Urinary bladder (tissue), 4 donors: ENCODE measurements around the gene MTM1. TPM values are rescaled to one million over a fixed set of nuclear protein-coding genes. Genes with fewer than 3 reads are reported as not detected.

ENCODE experiments used
- DNase-seq: peaks from one replicate; pipeline ENCODE4 v3.0.0-alpha.2; 2015; ENCODE audit errors: extremely low spot score
- H3K27ac ChIP-seq: one replicate; pipeline ENCODE4 v1.5.1; 2013; ENCODE audit warnings: low read depth, mild to moderate bottlenecking, moderate library complexity
- H3K36me3 ChIP-seq: one replicate; pipeline ENCODE4 v1.6.1; 2013; ENCODE audit warnings: mild to moderate bottlenecking, moderate library complexity; ENCODE audit not compliant: insufficient read depth
- H3K4me1 ChIP-seq: one replicate; pipeline ENCODE4 v1.6.1; 2013; ENCODE audit warnings: mild to moderate bottlenecking, moderate library complexity; ENCODE audit not compliant: insufficient read depth
- H3K4me3 ChIP-seq: one replicate; pipeline ENCODE4 v1.5.1; 2013; ENCODE audit warnings: low read depth, low read length
- WGBS: extraction: QIAGEN DNeasy Blood & Tissue Kit; methylation state at CpG from one replicate; pipeline ENCODE4 v1.1.7; 2013; 5-methylcytosine and 5-hydroxymethylcytosine counted together
- polyA plus RNA-seq: library from polyadenylated mRNA; stranded (reverse); fragments of 200-250 nt; gene quantifications from one replicate; pipeline ENCODE4 v1.2.3, GENCODE V29; 2013
- total RNA-seq: library from RNA; depleted of rRNA; stranded (reverse); fragments of >200 nt; gene quantifications from one replicate; pipeline ENCODE4 v1.2.3, GENCODE V29; 2014
- donor health status: healthy with polysubstance abuse.
- donor health status: healthy.

Gene MTM1
- total and polyA plus RNA-seq, 2 donors = 9.7 to 18.5 TPM

- Histone ChIP-seq H3K27ac (no peak overlapping the region), H3K36me3 (no peaks in the 10 kb centered on the region), H3K4me1 (no peaks in the 10 kb centered on the region), H3K4me3 (no peak overlapping the region)
- no peak for DNase-seq
- 90% methylated on average over 13 of the region's 13 CpGs for WGBS
These were observed 24.9 kb upstream of the MTM1 start for GRCh38 chrX:150543230-150544155.

GRCh38 chrX:150544222-150544787, 24.1 kb upstream of the MTM1 start:
- DNase-seq = no peak
- Histone ChIP-seq H3K4me1 (no peaks in the 10 kb centered on the region), H3K36me3 (no peaks in the 10 kb centered on the region), H3K27ac (no peak overlapping the region), H3K4me3 (no peak overlapping the region)
- 83% methylated on average over 11 of the region's 11 CpGs for WGBS

GRCh38 chrX:150544835-150545770, 23.3 kb upstream of the MTM1 start:
- Histone ChIP-seq H3K27ac (no peak overlapping the region), H3K4me3 (no peak overlapping the region), H3K36me3 (no peaks in the 10 kb centered on the region), H3K4me1 (no peaks in the 10 kb centered on the region)
- no peak for DNase-seq
- 82% methylated on average over 8 of the region's 8 CpGs for WGBS

GRCh38 chrX:150546711-150547153, 21.7 kb upstream of the MTM1 start:
- no peak for DNase-seq
- WGBS = 49% methylated on average over 9 of the region's 9 CpGs
- H3K4me3 ChIP-seq = no peak overlapping the region

GRCh38 chrX:150547375-150548115, 20.9 kb upstream of the MTM1 start:
- no peak overlapping the region for H3K4me3 ChIP-seq
- H3K4me1 ChIP-seq = no peaks in the 10 kb centered on the region
- no peaks in the 10 kb centered on the region for H3K36me3 ChIP-seq
- H3K27ac ChIP-seq = no peak overlapping the region
- 6% methylated on average over 54 of the region's 54 CpGs for WGBS
- DNase-seq = no peak

More at GRCh38 chrX:150546711-150547153, 21.7 kb upstream of the MTM1 start:
- Histone ChIP-seq H3K36me3 (no peaks in the 10 kb centered on the region), H3K27ac (no peak overlapping the region), H3K4me1 (no peaks in the 10 kb centered on the region)

GRCh38 chrX:150548251-150548650, 20.2 kb upstream of the MTM1 start:
- WGBS = 88% methylated on average over 4 of the region's 4 CpGs

GRCh38 chrX:150548684-150549083, 19.7 kb upstream of the MTM1 start:
- H3K36me3 ChIP-seq = no peaks in the 10 kb centered on the region
- no peak overlapping the region for H3K27ac ChIP-seq
- WGBS = 80% methylated on average over 2 of the region's 2 CpGs
- DNase-seq = no peak
- no peaks in the 10 kb centered on the region for H3K4me1 ChIP-seq
- no peak overlapping the region for H3K4me3 ChIP-seq

More at GRCh38 chrX:150548251-150548650, 20.2 kb upstream of the MTM1 start:
- H3K4me1 ChIP-seq = no peaks in the 10 kb centered on the region
- H3K36me3 ChIP-seq = no peaks in the 10 kb centered on the region
- no peak overlapping the region for H3K4me3 ChIP-seq
- DNase-seq = no peak
- no peak overlapping the region for H3K27ac ChIP-seq

GRCh38 chrX:150551963-150552362, 16.5 kb upstream of the MTM1 start:
- H3K36me3 ChIP-seq = no peaks in the 10 kb centered on the region
- no peak overlapping the region for H3K4me3 ChIP-seq
- H3K4me1 ChIP-seq = no peaks in the 10 kb centered on the region
- 93% methylated on average over 3 of the region's 3 CpGs for WGBS
- DNase-seq = no peak
- no peak overlapping the region for H3K27ac ChIP-seq

- no peaks in the 10 kb centered on the region for H3K36me3 ChIP-seq
- WGBS = 33% methylated on average over 7 of the region's 7 CpGs
- DNase-seq = no peak
These were observed 10.0 kb upstream of the MTM1 start for GRCh38 chrX:150558424-150558823.

GRCh38 chrX:150564838-150565237, 3.6 kb upstream of the MTM1 start:
- no peak for DNase-seq
- 66% methylated on average over 3 of the region's 3 CpGs for WGBS
- Histone ChIP-seq H3K4me1 (no peaks in the 10 kb centered on the region), H3K27ac (no peak overlapping the region), H3K4me3 (no peak overlapping the region), H3K36me3 (no peaks in the 10 kb centered on the region)

More at GRCh38 chrX:150558424-150558823, 10.0 kb upstream of the MTM1 start:
- no peak overlapping the region for H3K4me3 ChIP-seq
- H3K27ac ChIP-seq = no peak overlapping the region
- no peaks in the 10 kb centered on the region for H3K4me1 ChIP-seq

GRCh38 chrX:150565551-150565950, 2.9 kb upstream of the MTM1 start:
- Histone ChIP-seq H3K36me3 (no peaks in the 10 kb centered on the region), H3K4me3 (no peak overlapping the region), H3K27ac (no peak overlapping the region), H3K4me1 (no peaks in the 10 kb centered on the region)
- WGBS = 83% methylated on average over 5 of the region's 5 CpGs
- DNase-seq = no peak

GRCh38 chrX:150566734-150567182, 1.7 kb upstream of the MTM1 start:
- no peak overlapping the region for H3K27ac ChIP-seq
- no peaks in the 10 kb centered on the region for H3K4me1 ChIP-seq
- 52% methylated on average over 3 of the region's 3 CpGs for WGBS
- DNase-seq = no peak
- H3K36me3 ChIP-seq = no peaks in the 10 kb centered on the region
- H3K4me3 ChIP-seq = no peak overlapping the region
